Fibroblast of lung (primary cell): Measurements from ENCODE around the gene TAOK1.

Source experiments
- CTCF ChIP-seq, 2 donors: IDR thresholded peaks in 1 of 2; conservative IDR thresholded peaks in 1 of 2; 1 replicate in 1 of 2; 2 replicates in 1 of 2; pipeline ENCODE4 v1.5.1; 2011 to 2012; ENCODE audit warnings: low read length in 2 of 2, control low read depth in 1 of 2, inconsistent platforms in 1 of 2, low read depth in 1 of 2, mild to moderate bottlenecking in 1 of 2
- EZH2 ChIP-seq: IDR thresholded peaks from 2 replicates; pipeline ENCODE4 v1.5.1; 2012; ENCODE audit warnings: low read length, control low read depth, mild to moderate bottlenecking; ENCODE audit errors: missing control alignments

GRCh38 chr17:29444589-29444988, 54.4 kb downstream of the TAOK1 start:
- TF ChIP-seq CTCF (conservative IDR thresholded peaks at IDR 0.05 in 1 of 2, IDR thresholded peaks at IDR 0.05 in 1 of 2; ENCODE audit: low read depth in 1 of 2, low read length in 2 of 2) (no peak), EZH2 (no peak)
